Pancreas (tissue), 10 donors: ENCODE measurements around the gene DDX42. TPM values are rescaled to one million over a fixed set of nuclear protein-coding genes. Genes with fewer than 3 reads are reported as not detected.
"Not testable (repeated sequence)": the region's sequence is repeated elsewhere in the genome, so short reads cannot be mapped to it uniquely, and the experiment has no call there.

Experiments used
- ATAC-seq, 4 donors: fragments of 200-7000 bp; cut with Tn5 transposase; one replicate each; pipeline versions ENCODE4 v1.8.0 to v1.9.1; 2020; ENCODE audit warnings: mild to moderate bottlenecking in 4 of 4, moderate library complexity in 4 of 4
- DNase-seq, 6 donors: peaks; one replicate each; pipeline ENCODE4 v3.0.0-alpha.2; 2020
- FAIRE-seq: peaks from 2 replicates; lab custom pipeline; 2012; peaks lifted over from hg19 to GRCh38; lab: Jason Lieb, UNC
- H3K27ac ChIP-seq, 4 donors: fragments of 200-600 bp; sonication (generic); 1 replicate in 3 of 4; 2 replicates in 1 of 4; pipeline versions ENCODE4 v1.5.0 to v1.8.0; 2020
- H3K27me3 ChIP-seq, 4 donors: fragments of 200-600 bp; one replicate each; pipeline ENCODE4 v1.8.0; 2021
- H3K36me3 ChIP-seq, 3 donors: fragments of 200-600 bp; sonication (generic) in 1 of 3; one replicate each; pipeline versions ENCODE4 v1.5.0 to v1.8.0; 2020 to 2021
- H3K4me1 ChIP-seq, 3 donors: fragments of 200-600 bp; one replicate each; pipeline ENCODE4 v1.8.0; 2021
- H3K4me3 ChIP-seq, 4 donors: fragments of 200-600 bp; sonication (generic) in 2 of 4; one replicate each; pipeline versions ENCODE4 v1.5.0 to v1.8.0; 2020 to 2021
- H3K9me3 ChIP-seq, 4 donors: fragments of 200-600 bp; one replicate each; pipeline ENCODE4 v1.8.0; 2021
- WGBS, 2 donors: extraction: QIAGEN DNeasy Blood & Tissue Kit; methylation state at CpG; one replicate each; pipeline ENCODE4 v1.1.7; 2013; 5-methylcytosine and 5-hydroxymethylcytosine counted together
- intact Hi-C, 3 donors: fragments of 100-400 bp; cut with DNase I; formaldehyde crosslinking; loops; one replicate each; pipeline versions ENCODE4 v1.11.1 to v1.14.2; 2022
- polyA plus RNA-seq, 2 donors: library from polyadenylated mRNA; stranded (reverse); fragments of 200-250 nt; gene quantifications; one replicate each; pipeline ENCODE4 v1.2.3, GENCODE V29; 2013
- total RNA-seq, 6 donors: library from RNA; stranded (reverse); fragmentation: NEBNext Ultra II Directional in 4 of 6; extraction: Animal tissue kit (Norgen Biotek cat#: 25700) in 4 of 6; gene quantifications; one replicate each; pipeline versions ENCODE4 v1.2.1 to v1.2.4, GENCODE V29; 2021 to 2023
- TF ChIP-seq, protein P1 (sequence below), 4 donors: fragments of 200-600 bp; sonication (generic) in 3 of 4; IDR thresholded peaks; one replicate each; pipeline versions ENCODE4 v1.5.0 to v1.8.0; 2021; ENCODE audit warnings: antibody characterized with exemption in 4 of 4
- donor health status: healthy with polysubstance abuse.
- donor health status: DM: no; HTN: no; CAD: no; lungs with moderate emphysema.
- donor health status: DM: no; HTN: no; CAD: no.
- donor health status: control.
- donor health status: control.
- donor health status: Bipolar disorder and iron deficiency.
- donor health status: DM: yes; HTN: yes; CAD: no.
- donor health status: DM: no; HTN: no; CAD: no.
- donor health status: DM: no; HTN: no; CAD: no.
- donor health status: DM: yes; HTN: yes; CAD: no.

The DDX42 gene
- total and polyA plus RNA-seq, 8 donors = 52.6 to 90.4 (median 75.3) TPM

DNA sequence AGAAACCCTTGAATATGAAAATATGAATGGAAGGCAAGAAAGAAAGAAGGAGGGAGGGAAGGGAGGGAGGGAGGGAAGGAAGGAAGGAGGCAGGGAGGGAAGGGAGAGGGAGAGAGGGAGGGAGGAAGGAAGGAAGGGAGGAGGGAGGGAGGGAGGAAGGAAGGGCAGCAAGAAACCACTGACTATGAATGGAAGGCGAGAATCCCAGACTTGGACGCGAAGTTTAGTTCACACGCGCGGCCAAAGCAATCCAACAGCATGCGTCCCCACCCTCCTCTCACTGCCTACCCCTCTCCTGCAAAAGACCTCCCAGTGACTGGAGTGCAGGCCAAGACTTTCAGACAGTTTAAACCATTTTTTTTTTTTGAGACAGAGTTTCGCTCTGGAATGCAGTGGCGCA is 76.4 kb downstream of the DDX42 start:
- TF ChIP-seq, protein P1, sequence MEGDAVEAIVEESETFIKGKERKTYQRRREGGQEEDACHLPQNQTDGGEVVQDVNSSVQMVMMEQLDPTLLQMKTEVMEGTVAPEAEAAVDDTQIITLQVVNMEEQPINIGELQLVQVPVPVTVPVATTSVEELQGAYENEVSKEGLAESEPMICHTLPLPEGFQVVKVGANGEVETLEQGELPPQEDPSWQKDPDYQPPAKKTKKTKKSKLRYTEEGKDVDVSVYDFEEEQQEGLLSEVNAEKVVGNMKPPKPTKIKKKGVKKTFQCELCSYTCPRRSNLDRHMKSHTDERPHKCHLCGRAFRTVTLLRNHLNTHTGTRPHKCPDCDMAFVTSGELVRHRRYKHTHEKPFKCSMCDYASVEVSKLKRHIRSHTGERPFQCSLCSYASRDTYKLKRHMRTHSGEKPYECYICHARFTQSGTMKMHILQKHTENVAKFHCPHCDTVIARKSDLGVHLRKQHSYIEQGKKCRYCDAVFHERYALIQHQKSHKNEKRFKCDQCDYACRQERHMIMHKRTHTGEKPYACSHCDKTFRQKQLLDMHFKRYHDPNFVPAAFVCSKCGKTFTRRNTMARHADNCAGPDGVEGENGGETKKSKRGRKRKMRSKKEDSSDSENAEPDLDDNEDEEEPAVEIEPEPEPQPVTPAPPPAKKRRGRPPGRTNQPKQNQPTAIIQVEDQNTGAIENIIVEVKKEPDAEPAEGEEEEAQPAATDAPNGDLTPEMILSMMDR (IDR thresholded peaks at IDR 0.05) = no peak
- no peak for ATAC-seq
- no peak overlapping the region for H3K4me3 ChIP-seq
- no peaks in the 10 kb centered on the region for H3K9me3 ChIP-seq
- H3K27ac ChIP-seq = no peak overlapping the region
- 91 to 99% methylated on average over 9 of the region's 9 CpGs for WGBS, 2 donors
- no peaks in the 10 kb centered on the region for H3K27me3 ChIP-seq
- H3K36me3 ChIP-seq = no peaks in the 10 kb centered on the region
- FAIRE-seq = no peak
- intact Hi-C loops = no loop called here
- no peak for DNase-seq
- peaks cover 0 to 3% (median 0%) of the 10 kb centered on the region in 3 donors for H3K4me1 ChIP-seq

DNA sequence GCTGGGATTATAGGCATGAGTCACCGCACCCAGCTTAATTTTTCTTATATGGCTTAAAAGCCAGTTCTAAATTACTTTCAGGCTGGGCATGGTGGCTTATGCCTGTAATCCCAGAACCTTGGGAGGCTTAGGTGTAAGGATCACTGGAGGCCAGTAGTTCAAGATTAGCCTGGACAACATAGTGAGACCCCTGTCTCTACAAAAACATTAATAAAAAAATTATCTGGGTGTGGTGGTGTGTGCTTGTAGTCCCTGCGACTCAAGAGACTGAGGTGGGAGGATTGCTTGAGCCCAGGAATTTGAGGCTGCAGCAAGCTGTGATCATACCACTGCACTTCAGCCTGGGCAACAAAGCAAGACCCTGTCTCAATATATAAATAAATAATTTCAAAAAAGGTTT is 79.3 kb downstream of the DDX42 start:
- DNase-seq = no peak
- no peak overlapping the region for H3K4me3 ChIP-seq
- TF ChIP-seq, protein P1 (IDR thresholded peaks at IDR 0.05) = no peak
- no peaks in the 10 kb centered on the region for H3K36me3 ChIP-seq
- no peak for ATAC-seq
- peaks cover 0 to 3% (median 0%) of the 10 kb centered on the region in 3 donors for H3K4me1 ChIP-seq
- intact Hi-C loops = no loop called here
- no peaks in the 10 kb centered on the region for H3K9me3 ChIP-seq
- H3K27me3 ChIP-seq = no peaks in the 10 kb centered on the region
- 88 to 92% methylated on average over 2 of the region's 2 CpGs for WGBS, 2 donors
- H3K27ac ChIP-seq = no peak overlapping the region
- FAIRE-seq = no peak

DNA sequence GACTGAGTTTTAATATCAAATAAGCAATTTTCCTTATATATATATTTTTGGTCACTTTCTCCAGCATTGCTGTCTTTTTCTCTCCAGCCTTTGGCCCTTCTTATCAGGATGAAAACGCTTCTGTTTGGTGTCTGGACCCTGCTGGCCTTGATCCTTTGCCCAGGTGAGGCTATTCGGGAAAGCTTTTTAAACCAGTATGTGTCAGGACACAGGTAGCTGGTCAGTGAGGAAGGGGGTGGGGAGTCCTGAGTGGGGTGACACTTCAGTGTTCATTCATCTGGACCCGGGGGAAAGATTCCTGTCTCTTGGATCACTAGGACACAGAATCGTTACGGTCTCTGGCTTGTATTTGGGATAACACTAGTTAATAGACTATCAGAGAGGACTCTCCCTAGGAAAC is 80.7 kb downstream of the DDX42 start:
- ATAC-seq (no peak), DNase-seq (no peak), FAIRE-seq (no peak)
- WGBS, 2 donors = 44 to 48% methylated on average over 5 of the region's 5 CpGs
- Histone ChIP-seq H3K36me3 (no peaks in the 10 kb centered on the region), H3K9me3 (no peaks in the 10 kb centered on the region), H3K27me3 (no peaks in the 10 kb centered on the region), H3K27ac (no peak overlapping the region), H3K4me1 (no peaks in the 10 kb centered on the region), H3K4me3 (no peak overlapping the region)
- intact Hi-C loops = no loop called here
- TF ChIP-seq, protein P1 (IDR thresholded peaks at IDR 0.05) = no peak

DNA sequence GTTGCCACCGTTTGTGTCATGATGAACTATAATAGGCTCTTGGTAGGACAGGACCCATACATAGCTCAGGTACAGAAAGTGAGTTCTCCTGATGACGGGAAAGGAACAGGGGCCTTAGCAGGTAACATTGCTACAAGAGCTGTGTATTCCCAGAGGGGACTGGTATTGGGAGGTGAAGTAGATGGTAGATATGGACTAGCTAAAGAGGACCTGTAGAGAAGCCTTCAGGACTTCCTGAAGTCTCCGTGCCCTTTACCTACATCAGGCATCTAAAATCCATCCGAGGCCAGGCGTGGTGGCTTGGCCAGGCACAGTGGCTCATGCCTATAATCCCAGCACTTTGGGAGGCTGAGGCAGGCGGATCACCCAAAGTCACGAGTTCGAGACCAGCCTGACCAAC is 81.2 kb downstream of the DDX42 start:
- no peak for DNase-seq
- no peak for ATAC-seq
- Histone ChIP-seq H3K4me1 (no peaks in the 10 kb centered on the region), H3K9me3 (no peaks in the 10 kb centered on the region), H3K4me3 (no peak overlapping the region), H3K27me3 (no peaks in the 10 kb centered on the region), H3K27ac (no peak overlapping the region), H3K36me3 (no peaks in the 10 kb centered on the region)
- no peak for FAIRE-seq
- TF ChIP-seq, protein P1 (IDR thresholded peaks at IDR 0.05) = no peak
- intact Hi-C loops = no loop called here
- 78 to 79% methylated on average over 8 of the region's 8 CpGs for WGBS, 2 donors

DNA sequence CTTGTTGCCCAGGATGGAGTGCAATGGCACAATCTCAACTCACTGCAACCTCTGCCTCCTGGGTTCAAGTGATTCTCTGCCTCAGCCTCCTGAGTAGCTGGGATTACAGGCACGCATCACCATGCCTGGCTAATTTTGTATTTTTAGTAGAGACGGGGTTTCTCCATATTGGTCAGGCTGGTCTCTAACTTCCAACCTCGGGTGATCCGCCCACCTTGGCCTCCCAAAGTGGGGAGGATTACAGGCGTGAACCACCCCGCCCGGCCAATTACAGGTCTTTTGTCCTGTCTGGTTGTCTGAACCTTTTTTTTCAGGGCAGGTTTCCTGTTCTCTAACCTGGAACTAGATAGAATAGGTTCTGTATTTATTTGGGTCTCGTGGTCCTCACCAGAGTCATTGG is 82.5 kb downstream of the DDX42 start:
- H3K36me3 ChIP-seq, intact Hi-C loops, FAIRE-seq, ATAC-seq, DNase-seq, H3K4me1 ChIP-seq, H3K27ac ChIP-seq, H3K4me3 ChIP-seq, H3K9me3 ChIP-seq, H3K27me3 ChIP-seq: not testable (repeated sequence)
- WGBS, 2 donors = 83 to 87% methylated on average over 8 of the region's 8 CpGs
